Skeletal muscle satellite cell (primary cell): ENCODE results near the gene STK26.
"Not testable (repeated sequence)": the region's sequence is repeated elsewhere in the genome, so short reads cannot be mapped to it uniquely, and the experiment has no call there.

ENCODE experiments used
- H3K27me3 ChIP-seq: 2 replicates; pipeline ENCODE4 v1.7.0; 2013; ENCODE audit warnings: low read length; ENCODE audit not compliant: control insufficient read depth, insufficient read depth
- H3K36me3 ChIP-seq: 2 replicates; pipeline ENCODE4 v1.7.0; 2013; ENCODE audit warnings: mild to moderate bottlenecking, control low read depth, low read length; ENCODE audit not compliant: insufficient read depth
- H3K4me1 ChIP-seq: 2 replicates; pipeline ENCODE4 v1.7.0; 2013; ENCODE audit warnings: low read length; ENCODE audit not compliant: control insufficient read depth, insufficient read depth
- H3K4me2 ChIP-seq: 2 replicates; pipeline ENCODE4 v1.7.0; 2013; ENCODE audit warnings: mild to moderate bottlenecking, low read length
- H3K4me3 ChIP-seq: 2 replicates; pipeline ENCODE4 v1.7.0; 2013; ENCODE audit warnings: low read length
- H3K9ac ChIP-seq: 2 replicates; pipeline ENCODE4 v1.7.0; 2013; ENCODE audit warnings: mild to moderate bottlenecking, low read depth, low read length, moderate library complexity
- H3K9me3 ChIP-seq: replicated peaks from 2 replicates; pipeline ENCODE4 v1.7.0; 2013; ENCODE audit warnings: mild to moderate bottlenecking, control low read depth, low read length

The STK26 gene

DNA sequence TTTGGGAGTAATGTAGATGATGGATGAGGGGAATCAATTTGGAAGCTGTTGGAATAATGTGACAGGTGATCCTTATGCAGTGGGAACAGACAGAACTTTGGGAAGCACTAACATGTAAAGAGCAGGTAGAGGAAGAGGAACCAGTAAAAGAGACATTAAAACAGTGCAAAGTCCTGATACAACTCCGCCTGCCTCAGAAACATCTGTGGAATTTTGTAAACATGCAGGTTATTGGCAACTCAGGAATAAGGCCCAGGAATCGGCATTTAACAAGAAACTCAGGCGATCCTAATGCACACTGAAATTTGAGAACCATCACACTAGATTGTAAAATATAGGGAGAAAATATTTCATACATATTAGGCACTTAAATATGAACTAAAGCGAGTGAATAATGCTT is 75.6 kb downstream of the STK26 start:
- not testable (repeated sequence) for H3K4me3 ChIP-seq, H3K4me1 ChIP-seq, H3K9ac ChIP-seq, H3K36me3 ChIP-seq, H3K9me3 ChIP-seq, H3K4me2 ChIP-seq
- H3K27me3 ChIP-seq, result peaks cover 44% of the 10 kb centered on the region

DNA sequence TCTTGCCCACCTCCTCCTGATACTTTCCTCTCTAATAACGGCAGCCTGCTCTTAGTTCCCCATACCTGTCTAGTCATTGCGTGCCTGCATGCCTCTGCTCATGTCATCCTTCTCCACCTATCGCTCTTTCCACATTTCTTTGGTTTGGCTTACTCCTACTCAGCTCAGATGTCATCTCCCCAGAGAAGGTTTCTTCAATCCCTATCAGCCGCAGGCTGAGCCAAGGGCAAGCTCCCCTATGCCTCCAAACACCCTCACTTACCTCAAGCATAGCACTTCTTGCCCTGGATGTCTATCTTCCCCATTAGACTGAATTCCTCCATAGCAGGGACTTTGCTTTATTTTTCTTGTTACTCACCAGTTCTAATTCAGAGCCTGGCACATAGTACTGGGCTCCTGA is 78.1 kb downstream of the STK26 start:
- no peak overlapping the region for H3K4me2 ChIP-seq
- H3K4me3 ChIP-seq, result no peak overlapping the region
- H3K36me3 ChIP-seq, result no peaks in the 10 kb centered on the region
- peaks cover 33% of the 10 kb centered on the region for H3K27me3 ChIP-seq
- H3K4me1 ChIP-seq, result no peaks in the 10 kb centered on the region
- H3K9ac ChIP-seq, result no peak overlapping the region
- no peaks in the 10 kb centered on the region for H3K9me3 ChIP-seq

DNA sequence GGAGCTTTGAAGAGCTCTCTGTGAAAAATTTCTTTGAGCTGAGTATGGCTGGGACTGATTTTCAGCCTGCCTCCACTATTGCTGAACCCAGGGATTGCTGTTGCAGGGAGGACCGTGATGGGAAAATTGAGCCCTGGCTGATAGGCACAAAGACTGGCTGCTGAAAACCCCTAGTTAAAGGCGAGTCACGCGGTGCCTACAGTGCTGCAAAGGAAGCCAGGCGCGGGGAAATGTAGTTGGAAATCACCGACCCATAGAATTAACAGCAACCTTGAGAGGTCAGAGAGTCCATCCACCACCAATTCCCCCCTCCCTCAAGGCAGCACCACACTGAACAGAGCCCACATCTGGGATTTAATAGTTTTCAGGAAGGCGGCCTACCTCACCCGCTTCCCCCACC is 78.7 kb downstream of the STK26 start:
- no peaks in the 10 kb centered on the region for H3K36me3 ChIP-seq
- no peak overlapping the region for H3K4me3 ChIP-seq
- H3K4me1 ChIP-seq, result no peaks in the 10 kb centered on the region
- H3K4me2 ChIP-seq, result no peak overlapping the region
- H3K27me3 ChIP-seq, result peaks cover 30% of the 10 kb centered on the region
- no peaks in the 10 kb centered on the region for H3K9me3 ChIP-seq
- H3K9ac ChIP-seq, result no peak overlapping the region

DNA sequence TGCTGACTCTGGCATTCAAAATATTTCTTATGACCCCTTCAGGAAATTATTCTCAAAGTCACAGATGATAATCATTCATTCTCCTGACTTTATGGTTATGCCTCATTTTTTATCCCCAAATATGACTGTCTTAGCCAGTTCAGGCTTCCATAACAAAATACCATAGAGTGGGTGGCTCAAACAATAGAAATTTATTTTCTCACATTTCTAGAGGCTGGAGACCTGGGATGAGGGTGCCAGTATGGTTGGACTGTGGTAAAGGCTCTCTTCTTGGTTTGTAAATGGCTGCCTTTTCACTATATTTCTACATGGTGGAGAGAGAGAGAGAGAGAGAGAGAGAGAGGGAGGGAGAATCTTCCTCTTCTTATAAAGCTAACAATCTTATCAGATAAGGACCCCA is 84.2 kb downstream of the STK26 start:
- no peaks in the 10 kb centered on the region for H3K9me3 ChIP-seq
- H3K4me2 ChIP-seq, result no peak overlapping the region
- H3K27me3 ChIP-seq, result peaks cover 44% of the 10 kb centered on the region
- no peaks in the 10 kb centered on the region for H3K4me1 ChIP-seq
- no peak overlapping the region for H3K4me3 ChIP-seq
- H3K36me3 ChIP-seq, result no peaks in the 10 kb centered on the region
- no peak overlapping the region for H3K9ac ChIP-seq

DNA sequence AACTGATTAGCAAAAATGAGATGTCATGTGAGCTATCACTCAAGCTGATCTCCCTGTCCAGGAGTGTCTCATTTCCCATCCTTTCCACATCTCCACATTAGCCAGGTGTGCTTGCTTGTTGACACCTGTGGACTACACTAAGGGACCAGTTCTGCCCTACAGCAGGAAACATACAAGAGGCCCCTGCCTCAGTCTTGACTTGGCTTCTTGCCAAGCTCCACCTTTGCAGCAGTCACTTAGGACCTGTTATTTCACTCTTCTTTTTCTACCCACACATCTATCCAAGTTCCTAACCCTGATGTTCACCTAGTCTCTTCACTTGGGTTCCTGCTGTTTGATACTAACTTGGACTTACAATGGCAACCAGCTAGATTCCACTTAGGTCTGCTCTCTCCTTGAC is 91.5 kb downstream of the STK26 start:
- no peaks in the 10 kb centered on the region for H3K9me3 ChIP-seq
- H3K4me1 ChIP-seq, result no peaks in the 10 kb centered on the region
- no peak overlapping the region for H3K9ac ChIP-seq
- no peak overlapping the region for H3K4me3 ChIP-seq
- H3K36me3 ChIP-seq, result no peaks in the 10 kb centered on the region
- H3K27me3 ChIP-seq, result peaks cover 46% of the 10 kb centered on the region
- H3K4me2 ChIP-seq, result no peak overlapping the region

DNA sequence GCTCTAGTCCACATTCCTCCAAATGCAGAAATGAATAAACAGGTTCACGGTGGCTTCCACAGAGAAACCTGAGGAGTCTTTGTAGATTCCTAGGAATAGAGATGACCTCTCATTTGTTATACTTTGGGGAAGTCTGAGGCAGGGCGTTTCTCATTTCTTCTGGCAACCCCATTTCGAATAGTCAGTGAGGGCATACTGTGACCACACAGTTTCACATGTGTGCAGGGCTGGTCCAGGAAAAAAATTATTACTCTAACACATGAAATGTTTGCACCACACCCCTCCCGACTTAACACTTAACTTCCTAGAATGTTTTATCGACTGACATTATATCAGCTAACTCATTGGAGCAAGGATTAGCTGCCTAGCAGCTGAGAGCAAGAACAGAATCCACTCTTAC is 92.7 kb downstream of the STK26 start:
- peaks cover 36% of the 10 kb centered on the region for H3K27me3 ChIP-seq
- no peak overlapping the region for H3K4me3 ChIP-seq
- H3K9me3 ChIP-seq, result no peaks in the 10 kb centered on the region
- no peak overlapping the region for H3K4me2 ChIP-seq
- H3K36me3 ChIP-seq, result no peaks in the 10 kb centered on the region
- H3K4me1 ChIP-seq, result no peaks in the 10 kb centered on the region
- no peak overlapping the region for H3K9ac ChIP-seq

DNA sequence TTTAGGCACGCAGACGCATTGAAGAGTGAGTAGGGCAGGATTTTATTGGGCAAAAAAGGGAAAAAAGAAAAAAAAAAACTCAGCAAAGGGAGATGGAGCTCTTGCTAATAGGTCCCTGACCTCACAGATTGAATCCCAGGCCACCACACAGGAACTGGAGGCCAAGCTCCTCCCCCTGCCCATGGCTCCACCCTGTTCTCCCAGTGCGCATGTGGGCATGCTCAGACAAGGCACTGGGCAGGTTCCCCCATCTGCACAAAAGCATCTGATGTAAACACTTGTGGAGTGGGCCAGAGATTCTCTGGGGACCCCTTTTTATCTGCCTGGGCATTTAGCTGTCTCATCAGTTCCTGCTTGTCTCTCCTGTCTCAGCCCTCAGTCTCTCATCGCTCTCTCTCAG is 95.3 kb downstream of the STK26 start:
- Histone ChIP-seq H3K4me1 (no peaks in the 10 kb centered on the region), H3K9ac (no peak overlapping the region), H3K36me3 (no peaks in the 10 kb centered on the region), H3K27me3 (peaks cover 21% of the 10 kb centered on the region), H3K9me3 (no peaks in the 10 kb centered on the region), H3K4me3 (no peak overlapping the region), H3K4me2 (no peak overlapping the region)

- no peak overlapping the region for H3K4me2 ChIP-seq
- H3K9me3 ChIP-seq, result no peaks in the 10 kb centered on the region
- H3K9ac ChIP-seq, result no peak overlapping the region
- H3K4me3 ChIP-seq, result no peak overlapping the region
- H3K36me3 ChIP-seq, result no peaks in the 10 kb centered on the region
- no peaks in the 10 kb centered on the region for H3K4me1 ChIP-seq
- H3K27me3 ChIP-seq, result peaks cover 21% of the 10 kb centered on the region
Measured at GRCh38 chrX:132119283-132119682, 96.2 kb downstream of the STK26 start.

GRCh38 chrX:132119821-132120515 is 96.9 kb downstream of the STK26 start:
- Histone ChIP-seq H3K4me1 (no peaks in the 10 kb centered on the region), H3K36me3 (no peaks in the 10 kb centered on the region), H3K9me3 (no peaks in the 10 kb centered on the region), H3K4me3 (no peak overlapping the region), H3K9ac (no peak overlapping the region), H3K4me2 (no peak overlapping the region), H3K27me3 (peaks cover 17% of the 10 kb centered on the region)

- no peak overlapping the region for H3K4me3 ChIP-seq
- no peaks in the 10 kb centered on the region for H3K36me3 ChIP-seq
- no peak overlapping the region for H3K4me2 ChIP-seq
- no peak overlapping the region for H3K9ac ChIP-seq
- no peaks in the 10 kb centered on the region for H3K9me3 ChIP-seq
- H3K4me1 ChIP-seq, result no peaks in the 10 kb centered on the region
- H3K27me3 ChIP-seq, result peaks cover 9% of the 10 kb centered on the region
Measured at GRCh38 chrX:132120913-132121312, 97.8 kb downstream of the STK26 start.
